ENCODE results near the gene PDC. TPM values are rescaled to one million over a fixed set of nuclear protein-coding genes. Genes with fewer than 3 reads are reported as not detected.

PDC gene
- total RNA-seq, 2 experiments from 2014 or later, result not detected

GRCh38 chr1:186494832-186495271 lies 33.9 kb upstream of the PDC start:
- Histone ChIP-seq H3K27ac (ENCODE audit: low read depth in 1 of 2, low read length in 2 of 2) (no peak overlapping the region), H3K27me3 (ENCODE audit: control insufficient read depth in 1 of 2, insufficient read depth in 2 of 2, low read length in 2 of 2) (no peaks in the 10 kb centered on the region), H3K4me1 (ENCODE audit: insufficient read depth, low read length) (no peaks in the 10 kb centered on the region), H3K4me3 (ENCODE audit: low read length) (no peak overlapping the region), H3K9me3 (ENCODE audit: control insufficient read depth in 1 of 2, insufficient read depth in 1 of 2, low read length in 2 of 2) (no peaks in the 10 kb centered on the region), H3K36me3 (ENCODE audit: insufficient read depth, low read length) (no peaks in the 10 kb centered on the region)
- no peak overlapping the region for H3K4me3 Mint-ChIP-seq
- CTCF ChIA-PET, result no interaction called here
- DNase-seq, result no peak
- POLR2A ChIA-PET, result no interaction called here
- no peak overlapping the region for H3K27ac Mint-ChIP-seq
- H3K36me3 Mint-ChIP-seq (ENCODE audit: low read depth), result no peaks in the 10 kb centered on the region
- H3K27me3 Mint-ChIP-seq, result no peaks in the 10 kb centered on the region
- TF ChIP-seq, protein P1, sequence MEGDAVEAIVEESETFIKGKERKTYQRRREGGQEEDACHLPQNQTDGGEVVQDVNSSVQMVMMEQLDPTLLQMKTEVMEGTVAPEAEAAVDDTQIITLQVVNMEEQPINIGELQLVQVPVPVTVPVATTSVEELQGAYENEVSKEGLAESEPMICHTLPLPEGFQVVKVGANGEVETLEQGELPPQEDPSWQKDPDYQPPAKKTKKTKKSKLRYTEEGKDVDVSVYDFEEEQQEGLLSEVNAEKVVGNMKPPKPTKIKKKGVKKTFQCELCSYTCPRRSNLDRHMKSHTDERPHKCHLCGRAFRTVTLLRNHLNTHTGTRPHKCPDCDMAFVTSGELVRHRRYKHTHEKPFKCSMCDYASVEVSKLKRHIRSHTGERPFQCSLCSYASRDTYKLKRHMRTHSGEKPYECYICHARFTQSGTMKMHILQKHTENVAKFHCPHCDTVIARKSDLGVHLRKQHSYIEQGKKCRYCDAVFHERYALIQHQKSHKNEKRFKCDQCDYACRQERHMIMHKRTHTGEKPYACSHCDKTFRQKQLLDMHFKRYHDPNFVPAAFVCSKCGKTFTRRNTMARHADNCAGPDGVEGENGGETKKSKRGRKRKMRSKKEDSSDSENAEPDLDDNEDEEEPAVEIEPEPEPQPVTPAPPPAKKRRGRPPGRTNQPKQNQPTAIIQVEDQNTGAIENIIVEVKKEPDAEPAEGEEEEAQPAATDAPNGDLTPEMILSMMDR (IDR thresholded peaks at IDR 0.05), result no peak
- intact Hi-C loops (cut with DNase I, micrococcal nuclease), result no loop called here
- H3K4me1 Mint-ChIP-seq (ENCODE audit: low read depth), result no peaks in the 10 kb centered on the region
- ATAC-seq (ENCODE audit: poor library complexity), result no peak
- H3K9me3 Mint-ChIP-seq, result no peaks in the 10 kb centered on the region

- no peaks in the 10 kb centered on the region for H3K4me1 Mint-ChIP-seq (ENCODE audit: low read depth)
- H3K4me3 Mint-ChIP-seq, result no peak overlapping the region
- H3K27ac ChIP-seq (ENCODE audit: low read depth in 1 of 2, low read length in 2 of 2), result no peak overlapping the region
- ChIA-PET POLR2A (interaction anchor here (0.6 kb wide), 1 partner anchor 15 kb away, joined by 4 read pairs; no protein-coding TSS in a partner anchor), CTCF (no interaction called here)
- DNase-seq (no peak), ATAC-seq (ENCODE audit: poor library complexity) (no peak)
- TF ChIP-seq, protein P1 (IDR thresholded peaks at IDR 0.05), result no peak
- H3K27me3 Mint-ChIP-seq, result no peaks in the 10 kb centered on the region
- no peaks in the 10 kb centered on the region for H3K36me3 Mint-ChIP-seq (ENCODE audit: low read depth)
- H3K4me3 ChIP-seq (ENCODE audit: low read length), result no peak overlapping the region
- H3K4me1 ChIP-seq (ENCODE audit: insufficient read depth, low read length), result no peaks in the 10 kb centered on the region
- intact Hi-C loops (cut with DNase I, micrococcal nuclease), result no loop called here
- H3K9me3 Mint-ChIP-seq, result no peaks in the 10 kb centered on the region
- no peaks in the 10 kb centered on the region for H3K36me3 ChIP-seq (ENCODE audit: insufficient read depth, low read length)
- no peaks in the 10 kb centered on the region for H3K27me3 ChIP-seq (ENCODE audit: control insufficient read depth in 1 of 2, insufficient read depth in 2 of 2, low read length in 2 of 2)
- no peak overlapping the region for H3K27ac Mint-ChIP-seq
- H3K9me3 ChIP-seq (ENCODE audit: control insufficient read depth in 1 of 2, insufficient read depth in 1 of 2, low read length in 2 of 2), result no peaks in the 10 kb centered on the region
Measured at GRCh38 chr1:186492531-186493291, 31.8 kb upstream of the PDC start.

- H3K4me3 Mint-ChIP-seq, result no peak overlapping the region
- ChIA-PET CTCF (no interaction called here), POLR2A (no interaction called here)
- Histone ChIP-seq H3K36me3 (ENCODE audit: insufficient read depth, low read length) (no peaks in the 10 kb centered on the region), H3K4me3 (ENCODE audit: low read length) (no peak overlapping the region), H3K27me3 (ENCODE audit: control insufficient read depth in 1 of 2, insufficient read depth in 2 of 2, low read length in 2 of 2) (no peaks in the 10 kb centered on the region), H3K27ac (ENCODE audit: low read depth in 1 of 2, low read length in 2 of 2) (no peak overlapping the region), H3K9me3 (ENCODE audit: control insufficient read depth in 1 of 2, insufficient read depth in 1 of 2, low read length in 2 of 2) (no peaks in the 10 kb centered on the region), H3K4me1 (ENCODE audit: insufficient read depth, low read length) (no peaks in the 10 kb centered on the region)
- no peaks in the 10 kb centered on the region for H3K9me3 Mint-ChIP-seq
- TF ChIP-seq, protein P1 (IDR thresholded peaks at IDR 0.05), result no peak
- no peaks in the 10 kb centered on the region for H3K36me3 Mint-ChIP-seq (ENCODE audit: low read depth)
- no peak overlapping the region for H3K27ac Mint-ChIP-seq
- H3K27me3 Mint-ChIP-seq, result no peaks in the 10 kb centered on the region
- intact Hi-C loops (cut with DNase I, micrococcal nuclease), result no loop called here
- ATAC-seq (ENCODE audit: poor library complexity) (no peak), DNase-seq (no peak)
- H3K4me1 Mint-ChIP-seq (ENCODE audit: low read depth), result no peaks in the 10 kb centered on the region
Measured at GRCh38 chr1:186491336-186491735, 30.4 kb upstream of the PDC start.
